HepG2 (cell line): ENCODE measurements around the gene TTLL12. TPM values are rescaled to one million over a fixed set of nuclear protein-coding genes. Genes with fewer than 3 reads are reported as not detected.

Experiments used
- ATAC-seq: fragments of 200-7000 bp; cut with Tn5 transposase; 3 replicates; pipeline ENCODE4 v1.9.1; 2020; ENCODE audit warnings: mild to moderate bottlenecking, moderate library complexity
- BruUV-seq: library from RNA; stranded (reverse); fragments of 400-500 nt; replicated peaks from 2 replicates; lab custom pipeline; 2021; lab: Mats Ljungman, UMichigan
- CTCF ChIA-PET: fragments of 300-600 bp; formaldehyde crosslinking; extraction: SDS; loops from one replicate; lab custom pipeline; 2021; ENCODE audit warnings: low total read pairs, inconsistent platforms, low intra/inter-chr PET ratio; lab: Yijun Ruan, JAX
- POLR2A ChIA-PET: fragments of 350-600 bp; sonication (Branson Sonifier 250); formaldehyde crosslinking; loops from one replicate; lab custom pipeline; 2020; ENCODE audit warnings: antibody characterized with exemption, inconsistent platforms; lab: Yijun Ruan, JAX
- DNase-seq: peaks from one replicate; pipeline ENCODE4 v3.0.0-alpha.2; 2015; ENCODE audit warnings: low spot score
- FAIRE-seq: peaks from 3 replicates; lab custom pipeline; 2011; peaks lifted over from hg19 to GRCh38; lab: Jason Lieb, UNC
- H2AFZ ChIP-seq: one replicate; pipeline ENCODE4 v1.6.1; 2011; ENCODE audit warnings: low read length, inconsistent platforms
- H3K27ac ChIP-seq: fragments of 300-600 bp; 3 replicates; pipeline ENCODE4 v1.8.0; 2011; ENCODE audit warnings: mixed run types, mild to moderate bottlenecking, mixed read lengths, low read length, inconsistent platforms; ENCODE audit not compliant: insufficient read depth; ENCODE audit errors: extremely low read length
- H3K27me3 ChIP-seq, 2 experiments: fragments of 200-600 bp in 1 of 2; 2 replicates in 1 of 2; 3 replicates in 1 of 2; pipeline versions ENCODE4 v1.6.0 to v1.8.0; 2011; ENCODE audit warnings: low read length in 2 of 2, mild to moderate bottlenecking in 2 of 2, moderate library complexity in 2 of 2, inconsistent platforms in 1 of 2; ENCODE audit not compliant: insufficient read depth in 2 of 2, control insufficient read depth in 1 of 2
- H3K36me3 ChIP-seq, 2 experiments: fragments of 200-600 bp in 1 of 2; replicated peaks in 1 of 2; 2 replicates in 1 of 2; 3 replicates in 1 of 2; pipeline versions ENCODE4 v1.5.1 to v1.8.0; 2011; ENCODE audit warnings: low read length in 2 of 2, inconsistent platforms in 1 of 2; ENCODE audit not compliant: insufficient read depth in 2 of 2, control insufficient read depth in 1 of 2
- H3K4me1 ChIP-seq: 2 replicates; pipeline ENCODE4 v1.5.1; 2012; ENCODE audit warnings: low read length, inconsistent platforms; ENCODE audit not compliant: insufficient read depth
- H3K4me2 ChIP-seq: 2 replicates; pipeline ENCODE4 v1.6.0; 2011; ENCODE audit warnings: low read depth, low read length, inconsistent platforms
- H3K4me3 ChIP-seq, 3 experiments: fragments of 200-600 bp in 1 of 3; sonication (generic), shearing (Covaris generic) in 1 of 3; replicated peaks in 1 of 3; 2 replicates each; pipeline ENCODE4 v1.5.1; 2011 to 2016; ENCODE audit warnings: low read length in 3 of 3, inconsistent platforms in 2 of 3, low read depth in 2 of 3, mild to moderate bottlenecking in 2 of 3, control low read depth in 1 of 3, mixed read lengths in 1 of 3; ENCODE audit not compliant: insufficient read depth in 1 of 3
- H3K79me2 ChIP-seq: one replicate; pipeline ENCODE4 v1.6.1; 2011; ENCODE audit warnings: low read length, inconsistent platforms; ENCODE audit not compliant: insufficient read depth
- H3K9ac ChIP-seq: 2 replicates; pipeline ENCODE4 v1.6.0; 2011; ENCODE audit warnings: mild to moderate bottlenecking, low read depth, low read length, inconsistent platforms; ENCODE audit not compliant: insufficient read depth
- H3K9me3 ChIP-seq: 2 replicates; pipeline ENCODE4 v1.5.1; 2012; ENCODE audit warnings: mild to moderate bottlenecking, low read length
- H4K20me1 ChIP-seq: 2 replicates; pipeline ENCODE4 v1.6.0; 2011; ENCODE audit warnings: inconsistent platforms, mild to moderate bottlenecking, low read length, moderate library complexity; ENCODE audit not compliant: insufficient read depth
- CENPT ChIP-seq: sonication (generic); formaldehyde crosslinking; IDR thresholded peaks from 2 replicates; pipeline ENCODE4 v1.8.0; 2022; ENCODE audit warnings: low read depth, mild to moderate bottlenecking, moderate library complexity, missing genetic modification reagents
- GABPB1 ChIP-seq: IDR thresholded peaks from 2 replicates; pipeline ENCODE4 v1.6.1; 2016; ENCODE audit warnings: mild to moderate bottlenecking, missing genetic modification reagents, moderate library complexity, missing compliant biosample characterization
- MIER2 ChIP-seq: IDR thresholded peaks from 2 replicates; pipeline ENCODE4 v1.6.1; 2016; ENCODE audit warnings: missing biosample characterization, missing genetic modification reagents
- NR1H2 ChIP-seq: sonication (generic); formaldehyde crosslinking; IDR thresholded peaks from 2 replicates; pipeline ENCODE4 v1.8.1; 2022; ENCODE audit warnings: low read depth, missing genetic modification reagents, borderline replicate concordance
- PHB2 ChIP-seq: fragments of 450-650 bp; IDR thresholded peaks from 2 replicates; pipeline ENCODE4 v1.6.1; 2018; ENCODE audit not compliant: partially characterized antibody
- RAD51 ChIP-seq: fragments of 450-650 bp; IDR thresholded peaks from 2 replicates; pipeline ENCODE4 v1.6.1; 2016; ENCODE audit warnings: borderline replicate concordance
- ZNF354B ChIP-seq: sonication (generic); formaldehyde crosslinking; IDR thresholded peaks from 2 replicates; pipeline ENCODE4 v1.8.0; 2022; ENCODE audit warnings: mild to moderate bottlenecking, missing genetic modification reagents
- ZNF660 ChIP-seq: sonication (generic); formaldehyde crosslinking; IDR thresholded peaks from 2 replicates; pipeline ENCODE4 v1.5.1; 2020; ENCODE audit warnings: mild to moderate bottlenecking, low read depth, missing genetic modification reagents, borderline replicate concordance
- ZNF768 ChIP-seq: sonication (generic); formaldehyde crosslinking; IDR thresholded peaks from 2 replicates; pipeline ENCODE4 v1.4.0; 2020; ENCODE audit warnings: missing genetic modification reagents
- ZSCAN25 ChIP-seq: sonication (generic); formaldehyde crosslinking; IDR thresholded peaks from 2 replicates; pipeline ENCODE4 v1.8.0; 2022; ENCODE audit warnings: mild to moderate bottlenecking, missing genetic modification reagents
- WGBS: methylation state at CpG from one replicate; pipeline ENCODE4 v1.1.6; 2017; ENCODE audit warnings: low lambda C conversion rate; 5-methylcytosine and 5-hydroxymethylcytosine counted together
- in situ Hi-C: cut with HindIII; loops from 2 replicates; pipeline ENCODE4 v1.10.0; 2017; ENCODE audit warnings: low pct_unique_long_range_greater_than_20kb; ENCODE audit not compliant: extremely low pct_ligation_motif_present
- intact Hi-C: fragments of 100-400 bp; cut with micrococcal nuclease; formaldehyde crosslinking; loops from one replicate; pipeline ENCODE4 v1.10.0; 2022; ENCODE audit not compliant: unreplicated experiment
- polyA plus RNA-seq, 8 experiments: library from polyadenylated mRNA; depleted of rRNA in 3 of 8; stranded (reverse) in 7 of 8; unstranded in 1 of 8; fragments of >200 nt; fragmentation: Illumina TruSeq in 4 of 8; extraction: Trizol in 4 of 8; gene quantifications; 2 replicates each; pipeline versions ENCODE4 v1.2.1 to v1.2.3, GENCODE V29; 2011 to 2016; ENCODE audit warnings: low read depth in 4 of 8, missing spikeins in 1 of 8, mixed read lengths in 1 of 8; ENCODE audit not compliant: insufficient read depth in 1 of 8
- total RNA-seq, 5 experiments: library from RNA; depleted of rRNA; stranded (reverse); fragments of >200 nt; fragmentation: Illumina TruSeq; extraction: Trizol; gene quantifications; 2 replicates each; pipeline ENCODE4 v1.2.3, GENCODE V29; 2016; ENCODE audit warnings: low read depth in 1 of 5
- TF ChIP-seq, protein P1 (sequence below): IDR thresholded peaks from 2 replicates; pipeline ENCODE4 v1.6.1; 2016; ENCODE audit warnings: missing genetic modification reagents, missing compliant biosample characterization

Gene TTLL12
- total and polyA plus RNA-seq, 2 of the 13 experiments (the other 11 are each of a cell fraction or from before 2014, with no cell fraction given), result 11.9 to 38.1 TPM

DNA sequence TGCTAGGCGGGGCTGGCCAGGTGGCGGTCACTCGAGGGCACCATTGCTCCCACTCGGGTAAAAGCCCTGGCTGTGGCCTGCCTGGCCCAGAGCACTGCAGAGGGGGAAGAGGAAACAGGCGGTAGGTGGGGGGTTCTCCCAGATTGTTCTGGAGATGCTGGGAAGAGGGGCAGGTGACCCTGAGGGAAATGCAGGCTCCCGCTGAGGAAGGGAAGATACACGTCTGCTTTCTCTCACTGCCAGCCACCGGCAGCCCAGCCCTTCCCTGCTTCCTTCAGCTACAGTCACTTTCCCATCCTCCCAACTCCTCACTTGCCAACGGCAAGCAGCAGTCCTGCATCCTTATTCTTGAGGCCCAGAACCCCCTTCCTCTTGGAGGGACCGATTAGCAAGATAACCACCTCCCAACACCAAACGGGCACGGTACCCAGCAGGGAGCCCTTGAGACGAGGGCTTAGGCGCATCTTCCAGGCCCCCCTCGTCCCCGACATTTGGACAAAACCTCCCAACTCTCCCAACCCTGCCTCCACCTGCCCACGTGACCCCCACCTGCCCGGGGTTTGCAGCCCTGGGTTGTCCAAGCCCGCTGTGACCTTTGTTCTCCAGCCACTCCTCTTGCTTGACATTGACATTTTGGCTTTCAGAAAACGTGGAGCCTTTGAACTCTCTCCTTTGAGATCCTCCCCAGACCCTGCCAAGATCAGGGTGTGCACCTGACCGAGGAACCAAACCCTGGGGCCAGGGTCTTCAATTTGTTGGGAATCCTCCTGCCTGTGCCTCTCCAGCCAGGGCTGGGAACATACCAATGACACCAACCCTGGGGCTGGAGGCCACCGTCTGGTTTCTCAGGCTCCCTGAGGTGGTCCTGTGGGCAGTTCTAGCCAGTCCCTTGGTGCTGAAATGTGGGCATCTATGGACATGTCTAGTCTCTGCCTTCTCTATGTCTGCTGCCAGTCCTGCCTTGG lies 48.8 kb upstream of the TTLL12 start (continued):
- TF ChIP-seq, protein P1, sequence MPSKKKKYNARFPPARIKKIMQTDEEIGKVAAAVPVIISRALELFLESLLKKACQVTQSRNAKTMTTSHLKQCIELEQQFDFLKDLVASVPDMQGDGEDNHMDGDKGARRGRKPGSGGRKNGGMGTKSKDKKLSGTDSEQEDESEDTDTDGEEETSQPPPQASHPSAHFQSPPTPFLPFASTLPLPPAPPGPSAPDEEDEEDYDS, result no peak
- TF ChIP-seq ZSCAN25, result no peak
- no peak for TF ChIP-seq ZNF660
- TF ChIP-seq, all 625 proteins: peak for 9

DNA sequence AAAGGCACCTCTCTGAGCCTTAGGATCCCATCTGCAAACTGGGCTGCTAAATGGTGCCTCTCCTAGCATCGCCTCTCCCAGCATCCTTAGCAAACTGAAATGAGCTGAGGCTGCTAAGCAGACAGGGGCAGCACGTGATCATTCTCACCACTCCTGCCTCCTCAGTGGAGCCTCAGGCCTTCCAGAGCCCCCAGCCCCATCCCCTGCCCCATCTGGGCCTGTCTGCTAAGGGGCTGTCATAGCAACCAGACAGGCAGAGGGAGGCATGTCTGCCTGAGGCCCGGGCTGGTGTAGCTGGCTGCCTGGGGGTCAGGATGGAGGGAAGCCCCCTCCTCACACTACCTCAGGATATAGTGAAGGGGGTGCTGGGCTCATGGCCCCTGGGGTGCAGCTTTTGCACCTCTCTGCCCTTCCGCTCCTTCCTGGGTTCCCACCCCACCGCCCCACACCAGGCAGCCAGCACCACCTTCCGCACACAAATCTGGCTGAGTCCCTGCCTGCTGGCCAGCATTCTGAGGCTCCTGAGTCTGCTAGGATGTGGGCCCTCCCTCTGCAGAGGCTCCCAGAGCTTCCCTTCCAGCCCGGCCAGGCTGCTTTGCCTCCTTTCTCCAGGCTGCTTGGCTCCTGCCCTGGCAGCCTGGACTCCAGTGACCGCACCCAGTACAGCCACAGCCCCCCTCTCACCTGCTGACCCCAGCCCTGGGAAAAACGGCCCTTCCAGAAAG lies 47.5 kb upstream of the TTLL12 start:
- Histone ChIP-seq H3K27me3 (peaks cover 0 to 32% of the 10 kb centered on the region in 2 experiments; a peak in 4 of 5 replicates), H2AFZ (no peak overlapping the region), H3K9me3 (no peaks in the 10 kb centered on the region), H3K4me1 (peaks cover 71% of the 10 kb centered on the region), H4K20me1 (no peaks in the 10 kb centered on the region), H3K4me2 (no peak overlapping the region), H3K79me2 (no peaks in the 10 kb centered on the region), H3K27ac (no peak overlapping the region), H3K36me3 (no peaks in the 10 kb centered on the region), H3K4me3 (no peak overlapping the region), H3K9ac (no peak overlapping the region)
- no peak for FAIRE-seq
- ChIA-PET CTCF (no interaction called here), POLR2A (no interaction called here)
- in situ Hi-C loops, result loop anchor here (5.0 to 10.0 kb wide), 2 partner anchors 38 to 110 kb away; partner anchors contain the start of gene SCUBE1
- WGBS, result 30% methylated on average over 3 of the region's 9 CpGs
- no TSS peak for BruUV-seq
- ATAC-seq, result no peak
- TF ChIP-seq RAD51, result no peak
- TF ChIP-seq MIER2, result no peak
- no peak for TF ChIP-seq ZNF354B
- TF ChIP-seq CENPT (CRISPR knock-in tag), result no peak
- no peak for TF ChIP-seq NR1H2
- no peak for TF ChIP-seq GABPB1
- TF ChIP-seq ZNF768 (CRISPR knock-in tag), result peak; percentile 84
- no peak for TF ChIP-seq PHB2
- no peak for DNase-seq
- intact Hi-C loops, result loop anchor here (5.0 kb wide), 2 partner anchors 113 to 153 kb away; no protein-coding TSS in a partner anchor
